ENCODE results near the gene SUPT20HL2.
"Not testable (repeated sequence)": the region's sequence is repeated elsewhere in the genome, so short reads cannot be mapped to it uniquely, and the experiment has no call there.

DNA sequence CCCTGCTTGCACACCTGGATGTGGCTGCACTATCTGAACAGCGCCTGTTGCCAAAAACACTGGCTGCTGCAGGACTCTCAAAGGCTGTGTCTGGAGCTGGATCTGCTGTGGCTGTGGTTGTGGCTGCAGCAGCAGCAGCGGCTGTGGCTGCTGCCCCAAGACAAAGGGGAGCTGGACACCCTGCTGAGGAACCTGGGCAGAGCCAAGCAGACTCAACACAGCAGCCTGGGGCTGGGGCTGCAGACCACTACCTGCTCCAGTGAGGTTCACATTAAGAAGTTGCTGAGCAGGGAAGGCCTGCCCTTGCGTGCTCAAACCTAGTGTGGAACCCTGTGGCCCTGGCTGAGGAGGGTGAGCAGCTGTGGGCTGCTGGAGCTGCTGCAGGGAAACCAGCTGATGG, 3.0 kb downstream of the SUPT20HL2 start:
- TF ChIP-seq ZNF274 (IDR thresholded peaks at IDR 0.05; ENCODE audit: low read depth, low read length); YY1 (IDR thresholded peaks at IDR 0.05; ENCODE audit: insufficient read depth, insufficient read length); SUZ12 (IDR thresholded peaks at IDR 0.05; ENCODE audit: extremely low read depth, insufficient read depth, insufficient read length): not testable (repeated sequence)
